ENCODE results near the gene FAM107B.
"Not testable (repeated sequence)": the region's sequence is repeated elsewhere in the genome, so short reads cannot be mapped to it uniquely, and the experiment has no call there.

The FAM107B gene

GRCh38 chr10:14774797-14775196 is at the start of gene FAM107B:
Gene FAM107B, minus strand, starts transcription at chr10:14774897. Its CDS starts 234 bp downstream, at chr10:14774663.
- no peak for DNase-seq

DNA sequence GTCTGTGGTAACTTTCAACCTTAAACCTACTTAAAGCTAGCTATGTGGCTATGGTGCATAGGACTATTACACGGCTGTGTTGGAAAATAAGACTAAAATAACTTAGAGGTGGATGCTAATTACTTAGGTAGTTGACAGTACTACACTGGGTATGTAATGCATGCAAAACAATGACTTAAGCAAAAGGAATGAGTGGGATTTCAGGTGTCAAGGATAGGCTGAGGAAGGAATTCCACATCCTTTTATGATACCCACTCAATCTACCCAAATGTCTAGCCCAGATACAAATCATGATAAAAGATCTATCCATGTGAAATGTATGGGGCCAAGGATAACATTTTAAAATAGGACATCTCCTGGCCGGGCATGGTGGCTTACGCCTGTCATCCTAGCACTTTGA is 49.3 kb upstream of the FAM107B start:
- DNase-seq: no peak

GRCh38 chr10:14822879-14823755 is 48.4 kb upstream of the FAM107B start:
- DNase-seq: peak; percentile 63

DNA sequence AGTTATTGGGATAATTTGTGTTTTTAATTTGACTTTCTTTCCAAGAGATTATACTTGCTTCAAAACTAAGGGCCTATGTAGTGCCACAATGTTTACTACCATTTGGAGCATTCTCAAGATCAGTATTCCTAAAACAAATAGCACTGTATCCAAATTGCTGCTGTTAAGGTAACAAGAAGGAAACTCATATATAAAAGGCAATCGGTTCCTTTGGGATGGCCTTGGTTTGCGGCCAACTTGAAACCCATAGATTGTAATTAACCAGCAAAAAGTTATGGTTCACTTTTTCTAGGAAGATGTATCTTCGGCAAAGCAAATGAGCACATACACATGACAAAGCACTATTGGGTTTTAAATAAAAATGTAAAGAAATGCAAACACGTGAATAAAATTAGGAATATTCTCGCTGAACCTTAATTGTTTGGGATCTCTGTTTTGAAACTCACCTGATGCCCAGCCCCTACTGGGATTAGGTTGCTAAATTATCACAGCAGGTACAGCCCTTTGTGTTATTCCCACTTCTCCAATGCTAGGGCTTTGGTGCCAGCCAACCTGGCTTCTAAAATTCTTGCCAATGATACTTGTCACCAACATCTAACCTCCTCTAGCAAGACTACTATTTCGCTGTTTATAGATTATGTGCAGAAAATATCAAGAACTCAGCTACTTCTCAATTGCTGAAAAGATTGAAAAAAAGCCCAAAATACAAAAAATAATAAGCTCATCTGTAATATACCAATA is 47.1 kb upstream of the FAM107B start:
- no peak for DNase-seq

DNA sequence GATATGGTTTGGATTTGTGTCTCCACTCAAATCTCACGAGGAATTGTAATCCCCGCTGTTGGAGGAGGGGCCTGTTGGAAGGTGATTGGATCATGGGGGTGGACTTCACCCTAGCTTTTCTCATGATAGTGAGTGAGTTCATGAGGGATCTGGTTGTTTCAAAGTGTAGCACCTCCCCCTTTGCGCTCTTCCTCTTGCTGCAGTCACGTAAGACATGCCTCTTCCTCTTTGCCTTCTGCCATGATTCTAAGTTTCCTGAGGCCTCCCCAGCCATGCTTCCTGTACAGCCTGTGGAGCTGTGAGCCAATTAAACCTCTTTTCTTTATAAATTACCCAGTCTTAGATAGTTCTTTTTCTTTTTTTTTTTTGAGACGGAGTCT is 46.1 kb upstream of the FAM107B start:
- DNase-seq: no peak

DNA sequence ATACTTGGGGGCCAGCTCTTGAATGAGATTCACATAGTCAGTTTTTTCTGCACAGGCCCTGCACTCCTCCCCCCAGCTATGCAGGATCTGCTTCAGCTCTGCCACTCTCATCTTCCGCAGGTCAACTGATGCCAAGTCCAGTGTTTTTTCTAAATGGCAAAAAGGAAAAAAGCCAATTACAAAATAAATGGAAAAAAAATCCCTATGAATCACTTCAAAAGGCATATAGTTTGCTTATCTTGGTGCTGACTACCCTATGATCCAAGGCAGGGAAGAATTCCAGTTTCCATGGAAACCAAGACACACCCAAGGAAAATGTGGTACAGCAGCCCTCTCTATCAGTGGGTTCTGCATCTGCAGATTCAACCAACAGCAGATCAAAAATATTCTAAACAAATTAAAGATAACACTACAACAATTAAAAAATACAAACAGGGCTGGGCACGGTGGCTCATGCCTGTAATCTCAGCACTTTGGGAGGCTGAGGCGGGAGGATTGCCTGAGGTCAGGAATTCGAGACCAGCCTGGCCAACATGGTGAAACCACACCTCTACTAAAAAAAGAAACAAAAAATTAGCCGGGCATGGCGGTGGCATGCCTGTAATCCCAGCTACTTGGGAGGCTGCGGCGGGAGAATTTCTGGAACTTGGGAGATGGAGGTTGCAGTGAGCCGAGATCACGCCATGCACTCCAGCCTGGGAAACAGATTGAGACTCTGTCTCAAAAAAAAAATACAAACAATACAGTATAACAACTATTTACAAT is 45.5 kb upstream of the FAM107B start:
- DNase-seq: no peak

DNA sequence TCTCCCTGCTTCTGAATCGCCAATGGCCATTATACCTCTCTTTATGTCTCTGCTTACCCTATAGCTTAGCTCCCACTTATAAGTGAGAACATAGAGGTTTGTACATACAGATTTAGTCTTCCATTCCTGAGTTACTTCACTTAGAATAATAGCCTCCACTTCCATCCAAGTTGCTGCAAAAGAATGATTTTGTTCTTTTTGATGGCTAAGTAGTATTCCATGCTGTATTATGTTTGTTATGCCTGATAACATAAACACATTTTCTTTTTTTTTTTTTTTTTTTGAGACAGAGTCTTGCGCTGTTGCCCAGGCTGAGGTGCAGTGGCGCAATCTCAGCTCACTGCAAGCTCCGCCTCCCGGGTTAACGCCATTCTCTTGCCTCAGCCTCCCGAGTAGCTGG is 42.0 kb upstream of the FAM107B start:
- not testable (repeated sequence) for DNase-seq

DNA sequence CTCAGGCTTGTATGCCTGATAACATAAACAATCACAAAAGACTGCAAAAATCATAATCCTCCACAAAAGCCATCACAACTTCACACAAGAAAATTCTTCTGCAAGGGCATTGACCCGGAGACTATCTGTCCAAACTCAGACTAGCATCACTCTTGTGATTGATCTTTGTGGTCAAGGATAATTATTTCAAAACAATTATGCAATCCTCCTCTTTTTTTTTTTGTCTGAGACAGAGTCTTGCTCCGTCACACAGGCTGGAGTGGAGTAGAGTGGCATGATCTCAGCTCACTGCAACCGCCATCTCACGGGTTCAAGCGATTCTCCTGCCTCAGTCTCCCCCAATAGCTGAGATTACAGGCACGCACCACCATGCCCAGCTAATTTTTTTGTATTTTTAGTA is 41.0 kb upstream of the FAM107B start:
- DNase-seq: no peak

DNA sequence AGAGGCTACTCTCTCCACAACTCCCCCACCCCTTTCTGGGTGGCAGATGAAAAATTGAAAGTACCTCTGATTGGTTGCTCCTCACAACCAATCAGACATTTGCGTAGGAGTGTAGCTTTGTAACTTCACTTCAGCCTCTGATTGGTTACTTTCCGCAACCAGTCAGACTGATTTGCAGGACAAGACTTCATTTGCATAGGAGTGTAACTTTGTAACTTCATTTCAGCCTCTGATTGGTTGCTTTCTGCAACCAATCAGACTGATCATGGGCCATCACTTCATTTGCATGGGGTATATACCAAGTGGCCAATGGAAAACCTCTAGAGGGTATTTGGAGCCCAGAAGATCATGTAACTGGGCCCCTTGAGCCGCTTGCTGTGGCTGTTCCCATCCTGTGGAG is 37.6 kb upstream of the FAM107B start:
- DNase-seq: peak; percentile 1

DNA sequence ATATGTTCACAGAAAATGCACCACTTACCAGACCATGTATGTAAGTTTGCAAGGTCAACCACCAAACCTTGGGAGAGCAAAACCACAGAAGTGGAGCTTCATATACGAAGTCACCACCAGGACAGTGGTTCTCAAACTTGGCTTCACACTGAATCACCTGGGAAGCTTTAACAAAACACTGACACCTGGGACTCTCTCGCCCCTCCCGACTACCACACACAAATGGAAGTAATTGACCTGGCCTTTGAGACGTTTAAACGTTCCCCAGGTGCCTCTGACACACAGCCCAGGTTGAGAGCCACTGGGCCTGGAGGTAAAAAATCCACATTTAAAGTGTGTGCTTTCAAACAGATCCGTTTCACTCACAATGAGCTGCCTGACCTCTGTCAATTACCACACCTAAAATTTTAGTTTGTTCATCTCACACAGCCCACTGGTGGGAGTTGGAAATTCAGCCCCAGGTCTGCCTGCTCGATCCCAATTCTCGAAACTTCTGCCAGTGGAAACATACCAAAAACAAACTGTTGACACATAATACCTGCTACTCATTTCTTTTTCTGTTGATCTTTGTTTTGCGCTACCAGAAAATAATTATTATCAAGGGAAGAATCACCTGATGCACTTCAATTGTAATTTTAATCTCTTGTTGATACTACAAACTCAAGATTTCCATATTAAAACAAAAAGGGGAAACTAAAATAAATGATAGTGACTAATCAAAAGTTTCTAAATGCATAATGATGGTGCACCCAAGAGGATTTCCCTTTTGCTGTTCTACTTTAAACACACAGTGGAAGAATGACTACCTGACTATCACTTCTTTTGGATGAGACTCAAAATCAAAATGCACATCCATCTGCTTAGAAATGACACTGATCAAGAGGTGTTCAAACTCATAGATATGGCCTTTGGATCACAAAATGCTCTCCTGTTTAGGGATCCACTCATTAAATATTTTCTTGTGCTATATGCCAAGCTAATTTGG is 36.6 kb upstream of the FAM107B start:
- no peak for DNase-seq

DNA sequence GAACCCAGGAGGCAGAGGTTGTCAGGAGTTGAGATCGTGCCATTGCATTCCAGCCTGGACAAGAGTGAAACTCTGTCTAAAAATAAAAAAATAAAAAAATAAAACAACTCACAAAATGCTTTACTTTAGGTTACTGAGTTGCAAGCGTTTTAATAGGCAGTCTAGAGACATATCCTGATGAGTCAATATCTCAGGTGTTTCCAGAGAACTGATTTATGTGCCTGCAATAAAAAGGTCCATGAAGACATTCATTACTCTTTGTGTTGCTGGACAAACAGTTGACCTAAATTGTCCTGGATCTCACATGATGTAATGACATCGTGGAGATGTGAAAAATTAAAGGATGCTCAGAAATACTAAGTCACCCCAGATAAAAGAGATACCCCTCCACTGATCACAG is 31.6 kb upstream of the FAM107B start:
- DNase-seq: no peak

- DNase-seq: no peak
Observed at GRCh38 chr10:14803827-14804226, 29.1 kb upstream of the FAM107B start.

GRCh38 chr10:14801723-14802122 is 27.0 kb upstream of the FAM107B start:
- DNase-seq: no peak

DNA sequence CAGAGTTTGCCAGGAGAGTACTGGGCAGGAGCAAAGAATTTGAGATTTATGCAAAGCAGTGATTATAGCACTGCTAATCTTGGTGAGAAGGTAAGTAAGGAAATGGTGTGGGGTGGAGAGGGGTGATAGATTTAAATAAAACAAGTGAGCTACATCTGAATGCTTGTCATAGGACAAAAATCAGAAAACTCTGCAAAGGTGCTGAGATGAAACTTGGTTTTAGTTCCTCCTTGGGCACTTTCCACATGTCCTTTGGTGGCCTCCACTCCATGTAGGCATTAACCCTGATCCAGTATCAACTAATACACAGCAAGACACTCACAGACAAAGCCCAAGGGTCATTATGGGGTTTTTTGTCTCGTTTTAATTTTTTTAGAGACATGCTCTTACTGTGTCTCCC is 25.7 kb upstream of the FAM107B start:
- DNase-seq: no peak

DNA sequence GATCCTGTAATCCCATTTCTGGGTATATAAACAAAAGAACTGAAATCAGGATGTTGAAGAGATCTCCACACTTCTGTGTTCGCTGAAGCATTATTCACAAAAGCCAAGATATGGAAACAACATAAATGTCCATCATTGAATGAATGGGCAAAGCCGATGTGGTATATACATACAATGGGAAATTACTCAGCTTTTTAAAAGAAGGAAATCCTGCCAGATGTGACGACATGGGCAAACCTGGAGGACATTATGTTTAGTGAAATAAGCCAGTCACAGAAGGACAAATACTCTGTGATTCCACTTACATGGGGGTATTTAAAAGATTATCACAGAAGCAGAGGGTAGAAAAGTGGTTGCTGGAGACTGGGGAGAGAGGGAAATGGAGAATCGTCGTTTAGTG is 23.9 kb upstream of the FAM107B start:
- no peak for DNase-seq

DNA sequence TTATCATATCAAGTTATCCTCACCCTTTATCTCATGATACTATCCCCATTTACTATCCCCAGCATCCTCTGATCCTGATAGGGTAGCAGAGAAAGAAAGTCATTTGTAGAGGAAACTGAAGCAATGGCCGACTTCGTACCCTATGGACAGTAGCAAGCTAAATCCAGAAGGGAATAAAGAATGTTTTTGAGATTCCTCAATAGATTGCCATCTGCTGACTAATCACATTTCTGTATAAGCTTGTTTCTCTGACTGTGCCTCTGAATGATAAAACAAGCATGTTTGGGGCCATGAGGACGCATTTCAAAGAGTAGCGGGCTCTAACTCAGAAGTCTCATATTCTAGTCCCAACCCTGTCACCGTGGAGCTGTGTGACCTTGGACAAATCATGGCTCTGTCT is 13.2 kb upstream of the FAM107B start:
- DNase-seq: no peak

DNA sequence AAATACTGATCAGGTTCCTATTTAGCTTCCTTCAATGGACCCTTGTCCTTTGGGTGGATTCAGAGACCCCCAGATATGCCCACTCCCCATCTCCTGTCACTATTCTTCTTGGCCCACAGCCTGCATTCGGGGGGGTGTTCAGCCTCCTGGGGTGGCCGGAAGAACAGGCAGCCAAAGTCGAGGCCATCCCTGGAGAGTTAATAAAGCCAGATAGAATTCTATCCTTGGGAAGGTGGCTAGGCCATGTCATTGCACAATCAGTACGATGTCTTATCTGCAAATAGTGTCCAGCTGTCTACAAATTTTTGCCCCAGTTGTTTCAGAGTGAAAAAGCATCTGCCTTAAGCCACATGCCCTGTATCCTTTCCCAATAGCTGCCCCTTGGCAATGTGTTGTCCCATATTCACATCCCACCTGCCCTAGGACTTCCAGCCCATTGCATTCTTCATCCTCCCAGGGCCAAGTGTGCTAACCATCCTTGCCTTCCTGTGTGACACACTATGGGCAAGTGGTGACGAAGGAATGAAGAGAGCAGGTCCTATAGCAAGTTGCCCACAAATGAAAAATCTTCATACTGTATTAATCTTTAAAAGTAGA is 9.9 kb upstream of the FAM107B start:
- DNase-seq: no peak

GRCh38 chr10:14782691-14783363 is 8.1 kb upstream of the FAM107B start:
- no peak for DNase-seq

- DNase-seq: no peak
Observed at GRCh38 chr10:14781763-14782162, 7.1 kb upstream of the FAM107B start.

DNA sequence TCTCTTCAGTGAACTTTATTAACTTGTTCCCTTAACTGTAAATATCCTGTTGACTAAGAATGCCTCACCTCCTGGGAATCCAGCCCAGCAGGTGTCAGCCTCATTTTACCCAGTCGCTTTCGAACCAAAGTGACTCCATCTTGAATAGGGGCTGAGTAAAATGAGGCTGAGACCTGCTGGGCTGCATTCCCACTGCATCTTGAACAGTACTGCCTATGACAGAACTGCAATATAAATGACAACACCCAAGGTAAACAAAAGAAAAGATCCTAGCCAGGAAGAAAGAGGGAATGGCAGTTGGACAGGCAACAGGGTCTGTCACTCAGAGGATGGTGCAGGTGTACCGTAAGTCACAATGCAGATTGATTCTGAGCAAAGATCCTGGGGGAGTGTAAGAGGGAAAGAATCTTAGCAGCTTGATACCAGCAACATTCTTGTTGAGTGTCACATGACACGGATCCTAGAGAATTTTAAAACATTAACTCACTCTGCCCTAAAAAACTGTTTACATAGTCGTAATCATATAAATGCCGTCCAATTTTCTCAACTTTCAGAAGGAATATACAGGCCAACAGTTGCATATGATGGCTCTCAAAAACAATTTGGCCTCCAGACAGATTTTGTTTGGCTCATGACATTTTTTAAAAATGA is 4.4 kb upstream of the FAM107B start:
- DNase-seq: no peak

- DNase-seq: no peak
Observed at GRCh38 chr10:14776546-14776945, 1.8 kb upstream of the FAM107B start.
